ENCODE data around the gene MMS19. TPM values are rescaled to one million over a fixed set of nuclear protein-coding genes. Genes with fewer than 3 reads are reported as not detected.

MMS19 gene
- total RNA-seq, 2 donors from 2014 or later: 44.6 to 60.0 TPM

GRCh38 chr10:97543025-97543546 lies 44.9 kb upstream of the MMS19 start:
- H3K9me3 ChIP-seq: no peaks in the 10 kb centered on the region
- intact Hi-C loops (cut with DNase I): no loop called here
- no peaks in the 10 kb centered on the region for H3K4me1 ChIP-seq
- TF ChIP-seq CTCF (IDR thresholded peaks at IDR 0.05) (no peak), POLR2A (IDR thresholded peaks at IDR 0.05) (no peak)
- H3K27me3 ChIP-seq: no peaks in the 10 kb centered on the region
- peak overlapping the region; percentile 44 to 70 (median 55) for H3K27ac ChIP-seq
- H3K36me3 ChIP-seq (replicated peaks in 1 of 2; ENCODE audit: insufficient read depth in 1 of 2, low read depth in 2 of 2): no peaks in the 10 kb centered on the region
- no peak overlapping the region for H3K4me3 ChIP-seq
- ATAC-seq (peak; percentile 74), DNase-seq (peak; percentile 33 to 76 (median 52))
- 69 to 79% methylated on average over 10 of the region's 10 CpGs for WGBS, 2 donors

- H3K9me3 ChIP-seq: no peaks in the 10 kb centered on the region
- H3K4me1 ChIP-seq: no peaks in the 10 kb centered on the region
- no peaks in the 10 kb centered on the region for H3K27me3 ChIP-seq
- H3K36me3 ChIP-seq (replicated peaks in 1 of 2; ENCODE audit: insufficient read depth in 1 of 2, low read depth in 2 of 2): no peaks in the 10 kb centered on the region
- H3K4me3 ChIP-seq: no peak overlapping the region
- 80 to 83% methylated on average over 1 to 9 of the region's 9 CpGs for WGBS, 2 donors
- intact Hi-C loops (cut with DNase I): no loop called here
- ATAC-seq (peak; percentile 62), DNase-seq (peak; percentile 25 to 68 (median 48))
- peak overlapping the region; percentile 44 to 70 (median 55) for H3K27ac ChIP-seq
- TF ChIP-seq CTCF (IDR thresholded peaks at IDR 0.05) (no peak), POLR2A (IDR thresholded peaks at IDR 0.05) (no peak)
These were observed 44.2 kb upstream of the MMS19 start for GRCh38 chr10:97542169-97543024.

GRCh38 chr10:97540669-97541500 lies 42.7 kb upstream of the MMS19 start:
- no peaks in the 10 kb centered on the region for H3K9me3 ChIP-seq
- no peaks in the 10 kb centered on the region for H3K4me1 ChIP-seq
- H3K36me3 ChIP-seq (replicated peaks in 1 of 2; ENCODE audit: insufficient read depth in 1 of 2, low read depth in 2 of 2): no peaks in the 10 kb centered on the region
- H3K27me3 ChIP-seq: no peaks in the 10 kb centered on the region
- 84 to 85% methylated on average over 8 to 14 of the region's 14 CpGs for WGBS, 2 donors
- DNase-seq (no peak), ATAC-seq (no peak)
- no peak overlapping the region for H3K27ac ChIP-seq
- H3K4me3 ChIP-seq: no peak overlapping the region
- intact Hi-C loops (cut with DNase I): no loop called here
- TF ChIP-seq CTCF (IDR thresholded peaks at IDR 0.05) (no peak), POLR2A (IDR thresholded peaks at IDR 0.05) (no peak)

GRCh38 chr10:97539523-97540200 lies 41.4 kb upstream of the MMS19 start:
- no peak for TF ChIP-seq POLR2A (IDR thresholded peaks at IDR 0.05)
- no peak for TF ChIP-seq CTCF (IDR thresholded peaks at IDR 0.05)
- Histone ChIP-seq H3K36me3 (replicated peaks in 1 of 2; ENCODE audit: insufficient read depth in 1 of 2, low read depth in 2 of 2) (no peaks in the 10 kb centered on the region), H3K4me1 (no peaks in the 10 kb centered on the region), H3K27me3 (no peaks in the 10 kb centered on the region), H3K27ac (no peak overlapping the region), H3K9me3 (no peaks in the 10 kb centered on the region), H3K4me3 (no peak overlapping the region)
- peak; percentile 14 for ATAC-seq
- WGBS, 2 donors: 63 to 68% methylated on average over 4 to 6 of the region's 6 CpGs
- intact Hi-C loops (cut with DNase I): no loop called here
- peak in 1 of 4 donors; percentile 27 for DNase-seq
